Breast epithelium (tissue), 3 donors: ENCODE measurements around the gene LAGE3.

Experiments used
- CTCF ChIP-seq, 3 donors: fragments of 450-650 bp; IDR thresholded peaks; one replicate each; pipeline ENCODE4 v1.5.1; 2016 to 2017; ENCODE audit warnings: antibody characterized with exemption in 3 of 3, mild to moderate bottlenecking in 3 of 3, moderate library complexity in 3 of 3
- POLR2A ChIP-seq: fragments of 450-650 bp; IDR thresholded peaks from one replicate; pipeline ENCODE4 v1.6.1; 2016; ENCODE audit warnings: antibody characterized with exemption, mild to moderate bottlenecking, moderate library complexity
- POLR2AphosphoS5 ChIP-seq, 3 donors: sonication (generic); formaldehyde crosslinking; IDR thresholded peaks; one replicate each; pipeline ENCODE4 v1.6.1; 2017; ENCODE audit warnings: antibody characterized with exemption in 3 of 3

GRCh38 chrX:154469114-154469513, 10.0 kb downstream of the LAGE3 start:
- TF ChIP-seq CTCF (IDR thresholded peaks at IDR 0.05) (no peak), POLR2A (no peak), POLR2AphosphoS5 (IDR thresholded peaks at IDR 0.05) (no peak)
